IMR-90 (cell line): ENCODE measurements around the gene MYF6. TPM values are rescaled to one million over a fixed set of nuclear protein-coding genes. Genes with fewer than 3 reads are reported as not detected.

Experiments used
- ATAC-seq: fragments of 200-7000 bp; cut with Tn5 transposase; 2 replicates; pipeline ENCODE4 v1.9.1; 2020; ENCODE audit warnings: low read depth, mild to moderate bottlenecking, moderate library complexity
- BruUV-seq: library from RNA; stranded (reverse); fragments of 400-500 nt; replicated peaks from 2 replicates; lab custom pipeline; 2021; lab: Mats Ljungman, UMichigan
- CTCF ChIA-PET: fragments of 300-600 bp; formaldehyde crosslinking; extraction: SDS; loops from one replicate; lab custom pipeline; 2021; ENCODE audit warnings: antibody characterized with exemption; lab: Yijun Ruan, JAX
- POLR2A ChIA-PET: fragments of 300-600 bp; sonication (Branson Sonifier 250); formaldehyde crosslinking; loops from one replicate; lab custom pipeline; 2022; ENCODE audit warnings: antibody characterized with exemption; ENCODE audit not compliant: unreplicated experiment; lab: Charles Lee
- DNase-seq: peaks from one replicate; pipeline ENCODE4 v3.0.0; 2013
- H2AFZ ChIP-seq: replicated peaks from 2 replicates; pipeline ENCODE3; 2013; ENCODE audit warnings: low read length, mild to moderate bottlenecking; ENCODE audit not compliant: poor library complexity
- H2AK5ac ChIP-seq: 2 replicates; pipeline ENCODE4 v1.6.1; 2013; ENCODE audit warnings: low read depth, low read length, inconsistent platforms
- H2AK9ac ChIP-seq: replicated peaks from 2 replicates; pipeline ENCODE3; 2013; ENCODE audit warnings: mild to moderate bottlenecking, low read depth, low read length, moderate library complexity; ENCODE audit not compliant: poor library complexity
- H2BK120ac ChIP-seq: 2 replicates; pipeline ENCODE4 v1.6.1; 2013; ENCODE audit warnings: low read depth, low read length, inconsistent platforms
- H2BK15ac ChIP-seq: 3 replicates; pipeline ENCODE4 v1.6.1; 2013; ENCODE audit warnings: low read depth, low read length, inconsistent platforms
- H2BK20ac ChIP-seq: 2 replicates; pipeline ENCODE4 v1.6.1; 2013; ENCODE audit warnings: low read depth, mild to moderate bottlenecking, inconsistent platforms, low read length, moderate library complexity
- H2BK5ac ChIP-seq: 2 replicates; pipeline ENCODE4 v1.6.1; 2013; ENCODE audit warnings: mild to moderate bottlenecking, low read depth, low read length, inconsistent platforms; ENCODE audit not compliant: poor library complexity, severe bottlenecking
- H3K14ac ChIP-seq: replicated peaks from 2 replicates; pipeline ENCODE4 v1.6.1; 2013; ENCODE audit warnings: low read depth, low read length, inconsistent platforms
- H3K18ac ChIP-seq: 2 replicates; pipeline ENCODE4 v1.6.1; 2013; ENCODE audit warnings: low read depth, low read length, control low read depth
- H3K23ac ChIP-seq: 2 replicates; pipeline ENCODE4 v1.6.1; 2013; ENCODE audit warnings: low read depth, low read length, inconsistent platforms
- H3K27ac ChIP-seq: 2 replicates; pipeline ENCODE4 v1.5.1; 2013; ENCODE audit warnings: mild to moderate bottlenecking, control low read depth, low read length; ENCODE audit not compliant: insufficient read depth
- H3K27me3 ChIP-seq: 2 replicates; pipeline ENCODE4 v1.6.1; 2013; ENCODE audit warnings: low read length; ENCODE audit not compliant: control insufficient read depth, insufficient read depth
- H3K36me3 ChIP-seq: 2 replicates; pipeline ENCODE4 v1.6.1; 2013; ENCODE audit warnings: low read length, mixed read lengths; ENCODE audit not compliant: control insufficient read depth, insufficient read depth
- H3K4ac ChIP-seq: 2 replicates; pipeline ENCODE4 v1.6.1; 2013; ENCODE audit warnings: low read depth, low read length, inconsistent platforms
- H3K4me1 ChIP-seq: 2 replicates; pipeline ENCODE4 v1.6.1; 2013; ENCODE audit warnings: low read length, mixed read lengths; ENCODE audit not compliant: control insufficient read depth, insufficient read depth
- H3K4me2 ChIP-seq: 2 replicates; pipeline ENCODE4 v1.6.1; 2013; ENCODE audit warnings: low read depth, mild to moderate bottlenecking, control low read depth, low read length, moderate library complexity
- H3K4me3 ChIP-seq: 2 replicates; pipeline ENCODE4 v1.5.1; 2013; ENCODE audit warnings: low read depth, mild to moderate bottlenecking, control low read depth, low read length, moderate library complexity; ENCODE audit not compliant: insufficient read depth
- H3K56ac ChIP-seq: 2 replicates; pipeline ENCODE4 v1.6.1; 2013; ENCODE audit warnings: low read length, inconsistent platforms; ENCODE audit not compliant: insufficient read depth; ENCODE audit errors: extremely low read depth
- H3K79me1 ChIP-seq, 2 experiments: 2 replicates each; pipeline ENCODE4 v1.6.1; 2013; ENCODE audit warnings: low read length in 2 of 2, inconsistent platforms in 1 of 2, low read depth in 1 of 2
- H3K9ac ChIP-seq: 2 replicates; pipeline ENCODE4 v1.6.1; 2013; ENCODE audit warnings: low read depth, low read length, control low read depth
- H3K9me1 ChIP-seq: 2 replicates; pipeline ENCODE4 v1.6.1; 2013; ENCODE audit warnings: low read length, inconsistent platforms; ENCODE audit not compliant: insufficient read depth
- H3K9me3 ChIP-seq: 2 replicates; pipeline ENCODE4 v1.6.1; 2013; ENCODE audit warnings: low read length; ENCODE audit not compliant: control insufficient read depth, insufficient read depth
- H4K20me1 ChIP-seq: 2 replicates; pipeline ENCODE4 v1.6.1; 2013; ENCODE audit warnings: low read length, inconsistent platforms; ENCODE audit not compliant: insufficient read depth
- H4K5ac ChIP-seq: 2 replicates; pipeline ENCODE4 v1.6.1; 2013; ENCODE audit warnings: mild to moderate bottlenecking, low read depth, low read length, control low read depth
- H4K8ac ChIP-seq, 2 experiments: 2 replicates each; pipeline ENCODE4 v1.6.1; 2013; ENCODE audit warnings: low read depth in 2 of 2, low read length in 2 of 2, control low read depth in 1 of 2, inconsistent platforms in 1 of 2
- H4K91ac ChIP-seq: 2 replicates; pipeline ENCODE4 v1.6.1; 2013; ENCODE audit warnings: low read depth, low read length, inconsistent platforms; ENCODE audit not compliant: insufficient read depth
- BHLHE40 ChIP-seq: fragments of 150-350 bp; IDR thresholded peaks from 2 replicates; pipeline ENCODE4 v1.6.1; 2016; ENCODE audit warnings: mild to moderate bottlenecking, low read depth, low read length
- CEBPB ChIP-seq: IDR thresholded peaks from 2 replicates; pipeline ENCODE4 v1.6.1; 2012; ENCODE audit warnings: low read depth, low read length, improper control_type of control experiment
- CHD1 ChIP-seq: IDR thresholded peaks from 2 replicates; pipeline ENCODE4 v1.6.1; 2012; ENCODE audit warnings: low read depth, low read length, improper control_type of control experiment
- ELK1 ChIP-seq: fragments of 150-350 bp; IDR thresholded peaks from 2 replicates; pipeline ENCODE4 v1.6.1; 2016; ENCODE audit warnings: low read depth, mild to moderate bottlenecking, low read length, moderate library complexity, borderline replicate concordance
- FOS ChIP-seq: fragments of 150-350 bp; IDR thresholded peaks from 2 replicates; pipeline ENCODE4 v1.6.1; 2016; ENCODE audit warnings: low read depth, low read length
- MAFK ChIP-seq: IDR thresholded peaks from 2 replicates; pipeline ENCODE4 v1.6.1; 2012; ENCODE audit warnings: low read depth, low read length, improper control_type of control experiment
- MAZ ChIP-seq: IDR thresholded peaks from 2 replicates; pipeline ENCODE4 v1.6.1; 2012; ENCODE audit warnings: low read depth, mild to moderate bottlenecking, low read length, improper control_type of control experiment, moderate library complexity, borderline replicate concordance
- MXI1 ChIP-seq: IDR thresholded peaks from 2 replicates; pipeline ENCODE4 v1.6.1; 2012; ENCODE audit warnings: low read depth, mild to moderate bottlenecking, low read length, moderate library complexity, borderline replicate concordance
- NFE2L2 ChIP-seq: fragments of 150-350 bp; IDR thresholded peaks from 2 replicates; pipeline ENCODE4 v1.6.1; 2016; ENCODE audit warnings: low read depth, mild to moderate bottlenecking, low read length
- POLR2A ChIP-seq: IDR thresholded peaks from 2 replicates; pipeline ENCODE4 v1.6.1; 2012; ENCODE audit warnings: mild to moderate bottlenecking, low read depth, low read length
- RAD21 ChIP-seq: IDR thresholded peaks from 2 replicates; pipeline ENCODE4 v1.6.1; 2012; ENCODE audit warnings: low read length, improper control_type of control experiment
- RCOR1 ChIP-seq: IDR thresholded peaks from 2 replicates; pipeline ENCODE4 v1.6.1; 2012; ENCODE audit warnings: mild to moderate bottlenecking, low read length, improper control_type of control experiment; ENCODE audit not compliant: insufficient replicate concordance
- RFX5 ChIP-seq: IDR thresholded peaks from 2 replicates; pipeline ENCODE4 v1.8.0; 2012; ENCODE audit warnings: low read depth, mild to moderate bottlenecking, low read length, moderate library complexity
- SMC3 ChIP-seq: fragments of 150-350 bp; IDR thresholded peaks from 2 replicates; pipeline ENCODE4 v1.6.1; 2016; ENCODE audit warnings: low read depth, mild to moderate bottlenecking, antibody characterized with exemption, low read length, moderate library complexity
- WGBS, 2 experiments: methylation state at CpG; one replicate each; pipeline versions ENCODE4 v1.1.5 to v1.1.7; 2013; ENCODE audit warnings: missing lambda C conversion rate in 2 of 2; ENCODE audit not compliant: insufficient read length in 1 of 2; ENCODE audit errors: extremely low coverage in 2 of 2; 5-methylcytosine and 5-hydroxymethylcytosine counted together
- dilution Hi-C: fragments of 300-500 bp; cut with HindIII; formaldehyde crosslinking; loops from one replicate; pipeline ENCODE4 v1.14.3; 2018; ENCODE audit warnings: low sequenced_read_pairs; ENCODE audit not compliant: unreplicated experiment
- in situ Hi-C: fragments of 300-500 bp; cut with MboI; formaldehyde crosslinking; loops from 3 replicates; pipeline ENCODE4 v1.14.3; 2019; ENCODE audit warnings: low sequenced_read_pairs, inconsistent platforms, mixed read lengths
- intact Hi-C: fragments of 100-400 bp; cut with micrococcal nuclease; formaldehyde crosslinking; loops from 2 replicates; pipeline ENCODE4 v1.10.0; 2022
- polyA plus RNA-seq, 3 experiments: library from polyadenylated mRNA; depleted of rRNA; stranded (reverse); fragments of >200 nt; gene quantifications; 2 replicates each; pipeline ENCODE4 v1.2.3, GENCODE V29; 2012; ENCODE audit warnings: low replicate concordance in 1 of 3
- total RNA-seq: library from RNA; depleted of rRNA; stranded (reverse); fragments of >200 nt; gene quantifications from 2 replicates; pipeline ENCODE4 v1.2.3, GENCODE V29; 2012
- TF ChIP-seq, protein P1 (sequence below): conservative IDR thresholded peaks from 2 replicates; pipeline ENCODE4 v1.5.1; 2012; ENCODE audit warnings: mild to moderate bottlenecking, low read depth, low read length, improper control_type of control experiment
- TF ChIP-seq, protein P2 (sequence below): fragments of 150-350 bp; IDR thresholded peaks from 2 replicates; pipeline ENCODE4 v1.6.1; 2017; ENCODE audit warnings: mild to moderate bottlenecking, antibody characterized with exemption, low read length, low read depth

The MYF6 gene
- total and polyA plus RNA-seq, 2 of the 4 experiments (the other 2 are of a cell fraction), result not detected

DNA sequence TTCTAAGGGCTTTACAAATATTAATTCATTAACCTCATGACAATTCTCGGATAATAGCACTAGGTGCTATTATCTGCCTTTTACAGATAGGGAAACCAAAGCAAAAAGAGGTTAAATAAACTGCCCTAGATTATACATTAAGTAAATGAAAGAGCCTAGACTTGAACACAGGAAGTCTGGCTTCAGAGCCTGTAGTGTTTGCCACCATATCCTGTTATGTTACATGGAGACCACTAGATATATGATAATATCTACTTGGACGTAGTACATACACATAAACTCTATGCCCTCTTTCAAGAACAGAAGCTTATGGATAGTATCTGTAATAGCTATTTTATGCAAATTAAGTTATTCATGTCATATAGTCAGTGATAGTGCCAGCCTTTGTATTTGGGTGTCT is 16.9 kb upstream of the MYF6 start:
- no peaks in the 10 kb centered on the region for H3K27me3 ChIP-seq

More for the DNA sequence above, 16.9 kb upstream of the MYF6 start:
- WGBS, 2 experiments, result no CpG with 5 or more reads among the region's 2 CpGs
- H3K9me3 ChIP-seq, result no peaks in the 10 kb centered on the region
- no peak overlapping the region for H3K14ac ChIP-seq
- no peaks in the 10 kb centered on the region for H3K79me1 ChIP-seq
- H2BK15ac ChIP-seq, result no peak overlapping the region
- no peak overlapping the region for H4K5ac ChIP-seq
- H2BK120ac ChIP-seq, result no peak overlapping the region
- ChIA-PET POLR2A (no interaction called here), CTCF (no interaction called here)
- H4K8ac ChIP-seq, result no peak overlapping the region
- no peak overlapping the region for H2BK20ac ChIP-seq
- DNase-seq, result no peak
- no peaks in the 10 kb centered on the region for H3K36me3 ChIP-seq
- no peak overlapping the region for H2BK5ac ChIP-seq
- H3K27ac ChIP-seq, result no peak overlapping the region
- H3K18ac ChIP-seq, result no peak overlapping the region
- H3K4ac ChIP-seq, result no peak overlapping the region
- no peaks in the 10 kb centered on the region for H4K20me1 ChIP-seq
- no peak overlapping the region for H3K23ac ChIP-seq
- H2AK5ac ChIP-seq, result no peak overlapping the region
- no peak overlapping the region for H2AFZ ChIP-seq
- BruUV-seq, result no TSS peak
- peaks cover 3% of the 10 kb centered on the region; the same call in 1 of the 2 replicates for H3K9me1 ChIP-seq
- dilution Hi-C loops (no loop called here), intact Hi-C loops (no loop called here), in situ Hi-C loops (no loop called here)
- no peak for ATAC-seq
- H2AK9ac ChIP-seq, result no peak overlapping the region
- H3K4me3 ChIP-seq, result no peak overlapping the region
- TF ChIP-seq BHLHE40, result no peak
- no peak for TF ChIP-seq POLR2A
- TF ChIP-seq FOS, result no peak
- no peak for TF ChIP-seq NFE2L2
- no peak for TF ChIP-seq MAFK
- TF ChIP-seq, protein P1, sequence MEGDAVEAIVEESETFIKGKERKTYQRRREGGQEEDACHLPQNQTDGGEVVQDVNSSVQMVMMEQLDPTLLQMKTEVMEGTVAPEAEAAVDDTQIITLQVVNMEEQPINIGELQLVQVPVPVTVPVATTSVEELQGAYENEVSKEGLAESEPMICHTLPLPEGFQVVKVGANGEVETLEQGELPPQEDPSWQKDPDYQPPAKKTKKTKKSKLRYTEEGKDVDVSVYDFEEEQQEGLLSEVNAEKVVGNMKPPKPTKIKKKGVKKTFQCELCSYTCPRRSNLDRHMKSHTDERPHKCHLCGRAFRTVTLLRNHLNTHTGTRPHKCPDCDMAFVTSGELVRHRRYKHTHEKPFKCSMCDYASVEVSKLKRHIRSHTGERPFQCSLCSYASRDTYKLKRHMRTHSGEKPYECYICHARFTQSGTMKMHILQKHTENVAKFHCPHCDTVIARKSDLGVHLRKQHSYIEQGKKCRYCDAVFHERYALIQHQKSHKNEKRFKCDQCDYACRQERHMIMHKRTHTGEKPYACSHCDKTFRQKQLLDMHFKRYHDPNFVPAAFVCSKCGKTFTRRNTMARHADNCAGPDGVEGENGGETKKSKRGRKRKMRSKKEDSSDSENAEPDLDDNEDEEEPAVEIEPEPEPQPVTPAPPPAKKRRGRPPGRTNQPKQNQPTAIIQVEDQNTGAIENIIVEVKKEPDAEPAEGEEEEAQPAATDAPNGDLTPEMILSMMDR, result no peak
- TF ChIP-seq CEBPB, result no peak
- TF ChIP-seq ELK1, result no peak
- no peak for TF ChIP-seq MXI1
- no peak for TF ChIP-seq SMC3
- TF ChIP-seq, protein P2, sequence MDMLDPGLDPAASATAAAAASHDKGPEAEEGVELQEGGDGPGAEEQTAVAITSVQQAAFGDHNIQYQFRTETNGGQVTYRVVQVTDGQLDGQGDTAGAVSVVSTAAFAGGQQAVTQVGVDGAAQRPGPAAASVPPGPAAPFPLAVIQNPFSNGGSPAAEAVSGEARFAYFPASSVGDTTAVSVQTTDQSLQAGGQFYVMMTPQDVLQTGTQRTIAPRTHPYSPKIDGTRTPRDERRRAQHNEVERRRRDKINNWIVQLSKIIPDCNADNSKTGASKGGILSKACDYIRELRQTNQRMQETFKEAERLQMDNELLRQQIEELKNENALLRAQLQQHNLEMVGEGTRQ, result no peak
- no peak for TF ChIP-seq CHD1
- TF ChIP-seq MAZ, result no peak
- no peak for TF ChIP-seq RFX5
- TF ChIP-seq RAD21, result no peak
- no peak for TF ChIP-seq RCOR1
- H3K9ac ChIP-seq, result no peak overlapping the region
- no peak overlapping the region for H3K56ac ChIP-seq
- H4K91ac ChIP-seq, result no peak overlapping the region
- no peaks in the 10 kb centered on the region for H3K4me1 ChIP-seq
- H3K4me2 ChIP-seq, result no peak overlapping the region
